Measurements from ENCODE around the gene FAM43A.

The FAM43A gene

GRCh38 chr3:194713299-194714136, 27.8 kb downstream of the FAM43A start:
- DNase-seq, result no peak

GRCh38 chr3:194714137-194714455, 28.4 kb downstream of the FAM43A start:
- DNase-seq, result no peak

- no peak for DNase-seq
These were observed 28.9 kb downstream of the FAM43A start for GRCh38 chr3:194714564-194714963.

GRCh38 chr3:194715022-194715800, 29.5 kb downstream of the FAM43A start:
- DNase-seq, result no peak

- no peak for DNase-seq
These were observed 32.4 kb downstream of the FAM43A start for GRCh38 chr3:194718079-194718478.

GRCh38 chr3:194720048-194720447, 34.4 kb downstream of the FAM43A start:
- DNase-seq, result no peak

- DNase-seq, result no peak
These were observed 38.3 kb downstream of the FAM43A start for GRCh38 chr3:194723846-194724618.

GRCh38 chr3:194725346-194725745, 39.7 kb downstream of the FAM43A start:
- DNase-seq, result no peak

GRCh38 chr3:194727435-194728128, 41.9 kb downstream of the FAM43A start:
- peak; percentile 54 for DNase-seq

- no peak for DNase-seq
These were observed 43.3 kb downstream of the FAM43A start for GRCh38 chr3:194728986-194729385.

GRCh38 chr3:194730365-194730764, 44.7 kb downstream of the FAM43A start:
- DNase-seq, result no peak

GRCh38 chr3:194731506-194732073, 45.9 kb downstream of the FAM43A start:
- no peak for DNase-seq

GRCh38 chr3:194732617-194733016, 46.9 kb downstream of the FAM43A start:
- DNase-seq, result no peak

GRCh38 chr3:194736277-194736895, 50.7 kb downstream of the FAM43A start:
- DNase-seq, result no peak

- peak; percentile 17 for DNase-seq
These were observed 51.4 kb downstream of the FAM43A start for GRCh38 chr3:194736896-194737600.

Data from NCI-H1694 treated with DMSO at 0.1 percent for 48 hours (cell line).